ENCODE measurements around the gene ROS1. TPM values are rescaled to one million over a fixed set of nuclear protein-coding genes. Genes with fewer than 3 reads are reported as not detected.

Gene ROS1
- total RNA-seq, 2 donors from 2014 or later: 0.23 to 0.34 TPM

DNA sequence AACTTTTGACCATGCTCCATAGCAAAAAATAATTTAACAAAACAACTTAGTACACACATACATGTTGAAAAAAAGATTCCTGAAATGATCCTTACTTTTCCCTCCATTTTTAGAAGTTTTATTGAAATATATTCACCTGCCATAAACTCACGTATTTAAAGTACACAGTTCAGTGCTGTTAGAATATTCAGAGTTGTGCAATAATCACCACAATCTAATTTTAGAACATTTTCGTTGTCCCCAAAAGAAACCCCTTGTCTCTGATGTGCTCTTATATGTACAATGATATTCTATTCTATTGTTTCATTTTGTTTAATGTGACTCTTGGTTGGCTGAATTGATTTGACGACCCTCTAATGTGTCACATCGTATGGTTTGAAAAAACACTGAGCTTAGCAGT lies 15.9 kb downstream of the ROS1 start:
- Histone ChIP-seq H3K9me3 (no peaks in the 10 kb centered on the region), H3K4me1 (replicated peaks) (no peaks in the 10 kb centered on the region), H3K27ac (no peak overlapping the region), H3K27me3 (replicated peaks; ENCODE audit: insufficient read depth) (no peaks in the 10 kb centered on the region), H3K36me3 (no peaks in the 10 kb centered on the region), H3K4me3 (no peak overlapping the region)
- no peak for DNase-seq (ENCODE audit: low spot score)
- intact Hi-C loops (cut with DNase I): no loop called here
- WGBS: 62% methylated on average over 4 of the region's 4 CpGs
- TF ChIP-seq POLR2A (IDR thresholded peaks at IDR 0.05) (no peak), CTCF (IDR thresholded peaks at IDR 0.05) (no peak), POLR2AphosphoS5 (IDR thresholded peaks at IDR 0.05) (no peak)

DNA sequence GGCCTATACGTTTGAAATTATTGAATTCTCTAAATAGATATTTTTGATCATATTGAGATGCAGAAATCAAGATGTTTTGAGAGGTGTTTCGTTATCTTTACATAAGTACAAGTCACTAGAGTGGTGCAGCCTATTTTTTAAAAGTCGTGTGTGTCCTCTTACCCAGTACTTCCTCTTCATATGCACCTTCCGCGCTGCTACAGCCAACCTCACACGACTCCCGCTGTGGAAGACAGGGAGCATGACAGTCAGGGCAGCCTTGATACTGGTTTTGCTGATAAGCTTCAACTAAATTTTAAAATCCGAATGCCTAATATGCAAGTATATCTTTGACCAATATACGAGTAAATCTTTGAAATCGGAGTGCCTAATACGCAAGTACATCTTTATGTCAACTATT lies 16.3 kb downstream of the ROS1 start:
- Histone ChIP-seq H3K27ac (no peak overlapping the region), H3K36me3 (no peaks in the 10 kb centered on the region), H3K4me3 (no peak overlapping the region), H3K4me1 (replicated peaks) (no peaks in the 10 kb centered on the region), H3K27me3 (replicated peaks; ENCODE audit: insufficient read depth) (no peaks in the 10 kb centered on the region), H3K9me3 (no peaks in the 10 kb centered on the region)
- TF ChIP-seq POLR2A (IDR thresholded peaks at IDR 0.05) (no peak), CTCF (IDR thresholded peaks at IDR 0.05) (no peak), POLR2AphosphoS5 (IDR thresholded peaks at IDR 0.05) (no peak)
- 81% methylated on average over 11 of the region's 11 CpGs for WGBS
- DNase-seq (ENCODE audit: low spot score): no peak
- intact Hi-C loops (cut with DNase I): no loop called here

- WGBS: 36% methylated on average over 1 of the region's 1 CpG
- intact Hi-C loops (cut with DNase I): no loop called here
Observed at GRCh38 chr6:117404548-117404947, 21.2 kb downstream of the ROS1 start.

DNA sequence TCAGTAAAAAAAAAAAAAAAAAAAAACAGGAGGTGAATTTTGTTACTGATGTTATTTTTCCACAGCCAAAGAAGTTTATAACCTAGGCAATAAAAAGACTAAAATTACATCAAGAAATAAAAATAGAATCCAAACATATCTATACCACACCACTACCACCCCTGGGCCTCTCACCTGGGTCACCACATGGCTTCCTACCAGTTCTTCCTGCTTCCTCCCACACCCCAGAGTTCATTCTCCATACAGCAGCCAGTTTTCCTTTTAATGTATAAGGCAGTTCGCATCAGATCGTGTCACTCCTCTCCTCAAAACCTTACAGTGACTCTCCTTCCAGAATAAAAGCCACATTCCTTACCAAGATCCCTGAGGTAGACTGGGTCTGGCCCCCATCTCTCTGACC lies 23.9 kb downstream of the ROS1 start:
- DNase-seq (ENCODE audit: low spot score): no peak
- TF ChIP-seq POLR2AphosphoS5 (IDR thresholded peaks at IDR 0.05): no peak
- TF ChIP-seq POLR2A (IDR thresholded peaks at IDR 0.05): no peak
- TF ChIP-seq CTCF (IDR thresholded peaks at IDR 0.05): no peak
- WGBS: 75% methylated on average over 2 of the region's 2 CpGs
- intact Hi-C loops (cut with DNase I): no loop called here
- Histone ChIP-seq H3K9me3 (no peaks in the 10 kb centered on the region), H3K27ac (no peak overlapping the region), H3K27me3 (replicated peaks; ENCODE audit: insufficient read depth) (no peaks in the 10 kb centered on the region), H3K4me3 (no peak overlapping the region), H3K4me1 (replicated peaks) (no peaks in the 10 kb centered on the region), H3K36me3 (no peaks in the 10 kb centered on the region)

More at GRCh38 chr6:117404548-117404947, 21.2 kb downstream of the ROS1 start:
- no peak overlapping the region for H3K4me3 ChIP-seq
- H3K27me3 ChIP-seq (replicated peaks; ENCODE audit: insufficient read depth): no peaks in the 10 kb centered on the region
- no peaks in the 10 kb centered on the region for H3K36me3 ChIP-seq
- TF ChIP-seq CTCF (IDR thresholded peaks at IDR 0.05) (no peak), POLR2A (IDR thresholded peaks at IDR 0.05) (no peak)
- no peak for DNase-seq (ENCODE audit: low spot score)
- H3K4me1 ChIP-seq (replicated peaks): no peaks in the 10 kb centered on the region
- no peaks in the 10 kb centered on the region for H3K9me3 ChIP-seq
- no peak overlapping the region for H3K27ac ChIP-seq

- 59% methylated on average over 1 of the region's 1 CpG for WGBS
- no peak overlapping the region for H3K4me3 ChIP-seq
- TF ChIP-seq POLR2AphosphoS5 (IDR thresholded peaks at IDR 0.05) (no peak), CTCF (IDR thresholded peaks at IDR 0.05) (no peak), POLR2A (IDR thresholded peaks at IDR 0.05) (no peak)
- no peaks in the 10 kb centered on the region for H3K27me3 ChIP-seq (replicated peaks; ENCODE audit: insufficient read depth)
- intact Hi-C loops (cut with DNase I): no loop called here
- no peak for DNase-seq (ENCODE audit: low spot score)
- H3K27ac ChIP-seq: no peak overlapping the region
- H3K36me3 ChIP-seq: no peaks in the 10 kb centered on the region
- no peaks in the 10 kb centered on the region for H3K4me1 ChIP-seq (replicated peaks)
- no peaks in the 10 kb centered on the region for H3K9me3 ChIP-seq
Observed at GRCh38 chr6:117399924-117400323, 25.8 kb downstream of the ROS1 start.
